HG03571 (cell line): ENCODE measurements around the gene POLK.

Experiments used
- ATAC-seq: cut with Tn5 transposase; IDR thresholded peaks from one replicate; pipeline ENCODE4 v1.9.1; 2021; ENCODE audit not compliant: unreplicated experiment

POLK gene

DNA sequence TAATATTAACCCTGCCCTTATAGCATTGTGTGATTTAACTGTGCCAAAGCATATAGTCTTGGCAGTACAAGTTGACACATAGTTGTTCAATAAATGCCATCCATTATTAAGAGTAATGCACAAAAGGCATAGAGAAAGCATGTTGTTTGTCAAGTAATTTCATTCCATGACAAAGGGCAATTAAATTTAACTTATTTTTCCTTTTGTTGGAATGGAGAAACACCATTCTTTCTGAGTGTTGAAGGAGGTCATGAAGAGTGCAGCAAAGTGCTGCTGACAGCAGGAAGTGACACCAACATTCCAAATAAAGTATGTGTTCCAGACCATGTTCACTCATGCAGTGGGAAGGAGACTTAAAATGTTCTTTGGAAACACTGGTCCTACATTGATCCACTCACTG is 128.7 kb downstream of the POLK start:
- no peak for ATAC-seq

DNA sequence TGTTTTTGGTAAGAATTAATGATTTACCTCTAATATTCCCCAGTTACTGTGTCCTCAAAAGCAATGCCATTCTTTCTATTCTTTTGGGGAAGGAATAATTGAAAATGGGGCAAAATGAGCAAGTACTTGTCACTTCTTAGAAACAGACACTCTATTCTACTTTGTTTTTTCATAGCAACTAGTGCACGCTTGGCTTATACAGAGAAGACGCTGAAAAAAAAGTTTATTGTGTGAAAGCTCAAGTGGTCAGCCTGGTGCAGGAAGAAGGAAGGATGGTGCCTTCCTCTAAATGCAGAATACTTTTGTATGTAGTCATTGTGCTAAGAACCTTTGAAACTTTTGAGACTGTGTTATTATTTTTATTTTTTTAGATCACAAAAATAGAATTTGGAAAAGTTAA is 129.1 kb downstream of the POLK start:
- ATAC-seq, result no peak

DNA sequence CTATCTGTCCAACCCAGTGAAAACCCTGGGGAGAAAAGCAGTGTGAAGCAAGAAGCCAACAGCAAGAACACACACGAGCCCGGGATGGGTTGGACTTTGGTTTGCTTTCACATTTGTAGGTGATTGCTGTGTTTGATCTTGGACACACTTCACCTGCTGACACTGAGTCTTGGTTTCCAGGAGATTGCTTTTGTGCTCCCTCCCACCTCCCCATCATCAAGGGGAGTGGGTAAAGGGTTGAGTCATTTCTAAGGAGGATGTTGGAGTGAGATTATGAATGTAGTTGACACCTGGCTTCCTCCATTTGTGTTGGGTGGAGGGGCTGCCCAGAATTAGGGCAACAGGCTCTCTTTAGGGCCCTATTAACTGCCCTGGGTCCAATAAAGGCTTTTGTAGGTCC is 137.0 kb downstream of the POLK start:
- no peak for ATAC-seq
